ENCODE results near the gene PTPN6.
A peak's percentile ranks its signal among the peaks of the same experiment; 100 is the strongest.

PTPN6 gene

DNA sequence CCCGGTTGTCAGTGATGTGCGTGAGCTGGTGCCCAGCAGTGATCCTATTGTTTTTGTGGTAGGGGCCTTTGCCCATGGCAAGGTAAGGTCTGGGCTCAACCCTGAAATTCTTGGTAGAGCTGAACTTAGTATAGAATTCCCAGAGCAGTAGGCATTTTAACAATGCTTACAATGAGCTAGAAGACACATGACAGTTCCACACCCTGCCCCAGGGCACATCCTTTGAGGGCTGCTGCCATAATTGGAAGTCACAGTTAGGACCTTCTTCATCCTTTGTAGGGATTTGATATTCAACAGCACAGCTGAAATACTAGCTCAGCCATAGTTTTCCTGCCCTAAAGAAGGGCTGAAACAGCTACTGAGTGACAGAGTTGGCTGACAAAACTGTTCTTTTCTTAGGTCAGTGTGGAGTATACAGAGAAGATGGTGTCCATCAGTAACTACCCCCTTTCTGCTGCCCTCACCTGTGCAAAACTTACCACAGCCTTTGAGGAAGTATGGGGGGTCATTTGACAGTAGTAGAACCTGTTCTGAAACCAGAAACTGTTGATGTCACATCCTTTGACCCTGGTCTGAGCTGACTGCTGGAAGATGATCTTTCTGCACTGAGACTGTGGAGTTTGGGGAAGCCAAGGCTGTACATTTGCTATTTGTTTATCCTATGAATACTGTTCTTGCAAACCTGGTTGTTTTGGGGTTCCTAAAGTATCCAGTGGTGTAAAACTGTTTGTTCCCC, 24.3 kb downstream of the PTPN6 start:
- no peak for DNase-seq

DNA sequence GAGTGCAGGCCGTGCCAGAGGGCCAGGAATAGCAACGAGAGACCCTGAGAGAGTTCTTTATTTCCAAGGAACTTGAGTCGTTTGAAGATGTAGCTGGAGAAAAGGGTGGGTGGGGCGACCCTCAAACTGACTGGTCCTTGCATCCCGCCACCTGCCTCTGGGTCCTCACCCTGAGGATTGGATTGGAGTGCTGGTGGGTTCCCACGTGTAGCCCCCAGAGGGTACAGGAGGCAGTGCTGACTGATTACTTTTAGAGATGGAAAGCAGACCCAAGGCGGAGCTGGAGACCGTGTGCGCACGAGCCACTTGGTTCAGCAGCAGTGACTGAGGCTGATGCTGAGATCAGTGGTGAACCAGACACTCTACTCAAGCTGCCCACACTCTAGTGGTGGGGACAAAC, 26.5 kb downstream of the PTPN6 start:
- peak; percentile 55 for DNase-seq

DNA sequence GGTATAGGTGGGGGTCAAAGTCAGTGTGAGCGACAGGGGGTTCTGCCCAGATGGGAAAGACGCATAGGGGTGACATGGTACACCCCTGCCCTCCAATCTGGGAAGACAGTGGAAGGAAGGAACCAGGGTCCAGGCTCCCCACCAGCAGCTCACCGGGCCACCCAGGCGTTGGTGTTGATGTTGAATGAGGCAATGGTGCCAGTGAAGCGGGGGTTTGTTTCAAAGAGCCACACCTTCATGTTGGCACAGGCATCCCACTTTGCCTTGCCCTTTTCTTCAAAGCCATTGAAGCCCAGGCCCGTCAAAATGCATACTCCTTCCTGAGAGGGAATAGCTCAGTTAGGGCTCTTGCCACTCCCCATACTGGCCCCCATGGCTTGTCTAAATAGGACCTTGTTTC, 27.0 kb downstream of the PTPN6 start:
- DNase-seq: peak; percentile 38

DNA sequence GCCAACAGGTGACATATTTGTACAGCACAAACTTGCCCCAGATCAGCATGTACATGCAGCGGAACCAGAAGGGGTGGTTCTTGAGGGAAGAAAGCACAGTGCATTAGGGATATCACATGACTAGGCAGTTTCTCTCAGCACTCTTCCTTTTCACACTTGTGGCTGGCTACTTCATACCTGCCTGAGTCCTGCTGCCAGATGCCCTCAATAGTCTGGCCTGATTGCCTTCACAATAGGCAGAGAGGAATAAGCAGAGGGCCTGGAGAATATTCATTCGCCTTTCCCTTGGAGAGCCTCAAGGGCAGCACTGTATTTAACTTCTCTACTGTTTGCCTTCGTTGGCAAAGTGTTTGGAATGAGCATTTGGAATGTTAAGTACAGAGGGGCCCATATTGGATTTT, 27.5 kb downstream of the PTPN6 start:
- peak; percentile 36 for DNase-seq

DNA sequence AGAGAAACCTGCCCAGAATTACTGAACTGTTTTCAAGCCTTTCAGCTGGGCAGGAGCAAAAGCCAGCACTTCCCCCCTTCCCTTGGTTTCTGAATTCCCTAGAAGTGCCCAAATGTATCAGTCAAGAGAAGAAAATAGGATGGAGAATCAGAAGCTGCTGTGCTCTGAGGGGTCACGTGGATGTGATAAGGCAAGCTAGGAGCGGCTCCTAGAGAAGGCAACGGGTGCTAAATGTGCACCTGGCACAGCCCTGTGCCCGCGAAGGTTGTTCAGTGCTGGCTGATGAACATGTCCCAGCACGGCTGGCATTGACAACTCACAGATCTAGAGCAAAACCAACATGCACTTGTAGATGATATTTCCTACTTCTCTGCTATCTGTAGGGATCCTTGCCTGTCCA, 27.9 kb downstream of the PTPN6 start:
- DNase-seq: peak; percentile 39

DNA sequence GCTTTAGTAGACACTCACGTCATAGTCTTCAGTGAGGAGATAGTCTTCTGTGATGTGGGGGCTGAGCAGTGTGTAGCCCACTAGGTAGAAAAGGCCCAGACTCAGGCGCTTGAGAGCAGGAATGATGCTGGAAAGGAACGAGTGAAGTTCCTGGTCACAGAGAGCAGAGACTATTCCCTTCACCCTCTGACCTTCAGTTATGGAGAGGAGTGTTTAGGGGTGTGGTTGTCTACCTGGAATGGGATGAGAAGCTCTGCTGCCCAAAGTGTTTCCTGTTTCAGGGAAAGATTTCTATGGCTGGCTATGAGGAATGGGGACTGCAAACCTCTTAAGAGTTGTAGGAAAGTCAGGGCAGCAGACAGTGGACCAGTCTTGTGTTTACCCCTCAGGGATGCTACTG, 28.3 kb downstream of the PTPN6 start:
- DNase-seq: peak; percentile 42

DNA sequence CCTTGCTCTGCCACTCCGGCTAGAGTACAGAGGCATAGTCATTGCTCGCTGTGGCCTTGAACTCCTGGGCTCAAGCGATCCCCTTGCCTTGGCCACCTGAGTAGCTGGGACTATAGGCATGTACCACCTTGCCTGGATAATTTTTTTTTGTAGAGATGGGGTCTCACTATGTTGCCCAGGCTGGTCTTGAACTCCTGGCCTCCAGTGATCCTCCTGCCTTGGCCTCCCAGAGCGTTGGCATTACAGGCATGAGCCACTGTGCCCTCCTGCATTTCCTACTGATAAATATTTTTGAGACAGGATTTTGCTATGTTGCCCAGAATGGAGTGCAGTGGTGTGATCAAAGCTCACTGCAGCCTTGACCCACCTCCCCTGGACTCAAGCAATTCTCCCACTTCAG, 28.9 kb downstream of the PTPN6 start:
- no peak for DNase-seq

DNA sequence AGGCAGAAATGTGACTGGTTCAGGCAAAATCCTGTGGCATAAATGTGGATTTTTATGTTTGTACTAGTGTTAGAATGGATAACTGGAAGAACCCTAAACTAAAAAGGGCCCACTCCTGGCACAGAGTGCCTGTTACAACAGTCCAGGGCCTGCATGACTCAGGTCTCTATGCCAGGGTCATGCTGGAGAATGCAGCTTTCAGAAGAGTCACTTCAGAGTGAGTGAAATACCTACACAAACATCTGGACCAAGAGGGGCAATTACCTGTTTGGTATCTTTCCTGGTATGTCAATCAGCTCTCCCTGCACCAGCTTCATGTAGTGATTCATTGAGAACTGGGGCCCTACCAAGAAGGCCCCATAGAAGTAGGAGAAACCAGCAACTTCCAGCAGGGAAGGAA, 29.6 kb downstream of the PTPN6 start:
- DNase-seq: no peak

DNA sequence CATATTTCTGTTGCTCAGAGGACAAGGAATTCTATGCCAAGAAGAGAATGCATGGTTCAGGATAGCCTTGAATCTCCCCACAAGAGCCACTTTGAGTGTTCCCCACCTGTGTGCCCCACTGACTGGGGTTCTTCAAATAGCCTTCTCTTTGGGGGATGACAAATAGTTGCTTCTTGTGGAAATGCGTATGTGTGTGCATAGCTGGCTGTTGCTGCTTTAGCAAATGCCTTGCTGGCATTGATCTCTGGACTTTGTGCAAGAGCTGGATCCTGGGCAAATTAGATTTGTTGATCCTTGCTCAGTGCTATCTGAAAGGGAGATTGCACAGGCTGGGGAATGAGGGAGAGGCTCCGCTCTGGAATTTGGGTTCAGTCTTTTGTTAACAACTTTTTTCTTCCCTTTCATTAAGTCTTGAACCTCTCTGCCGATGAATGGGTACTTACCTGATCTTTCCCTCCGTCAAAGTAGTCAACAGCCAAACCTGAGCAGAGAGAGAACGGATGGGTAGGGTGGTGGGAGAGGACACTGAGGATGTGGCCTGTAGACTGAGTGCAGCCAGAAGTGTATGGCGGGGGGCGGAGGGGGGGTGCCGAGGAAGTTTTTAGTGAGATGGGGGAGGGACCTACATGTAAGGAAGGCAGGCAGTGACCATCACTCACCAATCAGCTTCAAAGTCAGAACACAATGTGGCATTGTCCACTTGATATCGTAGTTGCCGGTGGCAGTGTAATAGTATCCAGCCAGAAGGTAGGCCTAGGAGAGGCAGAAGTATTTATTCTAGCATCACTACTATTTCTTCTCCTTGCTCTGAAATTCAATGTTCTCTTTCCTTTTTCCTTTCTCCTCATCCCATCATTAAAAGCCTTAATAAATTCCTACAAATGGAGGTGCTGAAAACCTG, 30.2 kb downstream of the PTPN6 start:
- DNase-seq: no peak

DNA sequence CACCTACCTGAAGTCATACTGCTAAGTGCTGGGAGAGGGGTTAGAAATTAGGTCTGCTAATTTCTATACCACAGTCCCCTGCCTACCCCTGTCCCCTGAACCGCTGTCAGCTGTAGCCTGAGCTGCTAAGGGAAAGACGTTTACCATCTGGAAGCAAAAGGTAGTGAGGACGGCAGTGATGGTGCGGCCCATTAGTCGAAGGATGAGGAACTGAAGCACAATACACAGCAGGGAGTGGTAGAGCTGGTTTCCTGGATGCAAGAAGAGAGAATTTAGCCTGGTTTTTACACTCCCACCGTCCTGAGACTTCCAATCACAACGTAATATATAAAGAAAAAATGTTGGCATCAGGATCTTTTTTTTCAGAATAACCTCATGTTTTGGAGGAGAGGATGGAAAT, 31.4 kb downstream of the PTPN6 start:
- no peak for DNase-seq

DNA sequence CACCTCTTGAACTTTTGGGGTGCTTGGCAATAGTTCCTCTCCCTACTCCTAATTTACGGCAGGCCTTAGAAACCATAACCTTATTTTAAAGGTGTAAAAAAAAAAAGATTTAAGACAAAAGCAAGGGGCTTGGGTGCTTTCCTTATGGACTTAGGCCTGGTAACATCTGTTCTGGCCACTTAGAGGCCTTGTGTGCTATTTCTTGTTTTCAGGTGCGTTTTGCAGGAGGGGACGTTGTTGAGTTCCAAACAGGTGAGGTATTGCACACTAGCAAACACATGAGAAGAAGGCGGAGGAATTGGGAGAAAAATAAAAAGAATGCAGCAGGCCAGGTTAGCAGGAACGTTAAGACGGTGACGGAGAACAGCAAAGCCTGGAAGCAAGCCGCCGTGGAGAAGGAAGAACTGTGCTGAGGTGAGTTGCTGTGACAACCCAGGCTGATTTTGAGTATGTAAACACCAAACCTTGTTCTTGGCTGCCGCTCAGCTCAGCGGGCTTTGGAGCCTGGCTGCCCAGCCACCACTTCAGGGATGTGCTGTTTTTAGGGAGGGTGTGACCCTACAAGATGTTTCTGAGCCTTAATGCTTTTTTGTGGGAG, 36.9 kb downstream of the PTPN6 start:
- DNase-seq: no peak

DNA sequence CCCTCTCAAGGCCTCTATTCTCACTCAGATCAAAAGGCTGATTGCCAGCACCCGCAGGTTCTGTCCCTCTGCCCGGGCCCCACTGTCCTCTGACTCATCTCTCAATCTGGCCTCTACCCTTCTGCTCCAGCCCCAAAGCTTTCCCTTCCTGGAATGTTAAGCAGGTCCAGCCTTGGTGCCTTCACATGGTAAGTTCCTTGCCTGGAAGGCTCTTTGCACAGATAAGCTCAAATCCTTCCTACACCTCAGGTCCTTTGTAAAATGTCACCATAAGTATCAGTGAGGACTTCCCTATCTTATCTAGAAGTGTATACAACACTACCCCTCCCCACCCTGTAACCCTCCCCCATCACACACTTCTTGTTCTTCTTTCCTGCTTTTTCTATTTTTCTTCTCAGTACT, 44.9 kb downstream of the PTPN6 start:
- DNase-seq: no peak

DNA sequence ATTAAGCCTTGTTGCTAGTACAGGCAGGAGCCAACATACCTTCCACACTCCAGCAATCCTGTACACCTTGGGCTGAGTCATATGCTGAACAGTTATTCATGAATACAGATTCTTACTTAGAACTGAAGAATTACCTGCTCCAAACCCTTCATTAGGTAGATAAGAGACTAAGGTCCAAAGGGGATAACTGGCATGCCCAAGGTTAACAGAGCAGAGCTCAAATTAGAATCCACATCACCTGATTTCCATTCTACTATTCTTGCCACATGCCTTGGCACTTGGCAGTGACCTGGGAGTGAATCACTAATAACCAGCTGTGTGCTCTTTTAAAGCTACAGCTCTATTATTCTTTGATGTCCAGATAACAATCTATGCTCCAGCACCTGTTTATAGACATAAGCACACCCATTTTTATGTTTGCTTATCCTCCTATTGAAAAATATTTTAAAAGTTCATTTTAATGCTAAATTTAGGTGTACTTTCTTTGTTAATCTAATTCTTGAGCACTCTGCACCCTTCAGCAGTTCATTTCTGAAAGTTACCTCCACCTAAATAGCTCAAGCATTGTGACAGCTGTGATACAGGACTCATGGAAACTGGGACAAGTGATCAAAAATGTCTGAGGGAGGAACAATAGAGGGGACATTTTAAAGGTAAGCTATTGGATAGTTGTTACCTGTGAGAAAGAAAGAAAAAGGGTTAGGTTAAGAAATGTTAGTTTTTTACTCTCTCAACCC, 47.7 kb downstream of the PTPN6 start:
- DNase-seq: no peak

DNA sequence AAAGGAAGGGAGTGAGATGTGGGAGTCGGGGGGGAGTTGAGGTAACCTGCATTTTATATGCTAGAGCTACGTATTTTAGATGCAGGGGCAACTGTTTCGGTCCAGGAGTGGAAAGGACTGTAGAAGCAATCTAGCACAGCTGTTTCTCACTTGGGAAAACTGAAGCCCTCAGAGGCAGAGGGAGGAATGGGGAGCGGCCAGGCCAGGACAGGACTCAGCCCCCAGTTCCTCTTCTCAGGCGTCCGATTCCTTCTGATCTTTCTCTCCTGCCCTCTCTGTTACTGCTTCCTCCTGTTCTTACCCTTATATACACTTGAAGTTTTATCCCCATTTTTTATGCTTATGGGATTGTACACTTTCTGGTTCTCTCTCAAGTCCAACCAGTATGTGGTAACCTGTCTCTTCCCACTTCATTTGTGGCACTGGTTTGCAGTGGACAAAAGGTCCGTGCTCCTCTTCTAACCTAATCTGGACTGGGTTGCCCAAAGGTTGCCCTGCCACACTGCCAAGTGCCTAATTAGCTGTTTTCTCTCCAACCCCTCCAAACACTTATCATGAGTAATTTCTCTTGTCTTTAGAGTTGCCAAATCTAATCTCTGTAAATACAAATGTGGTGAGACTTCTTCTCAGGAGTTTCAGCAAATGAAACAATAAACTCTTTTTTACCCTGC, 50.9 kb downstream of the PTPN6 start:
- DNase-seq: no peak

DNA sequence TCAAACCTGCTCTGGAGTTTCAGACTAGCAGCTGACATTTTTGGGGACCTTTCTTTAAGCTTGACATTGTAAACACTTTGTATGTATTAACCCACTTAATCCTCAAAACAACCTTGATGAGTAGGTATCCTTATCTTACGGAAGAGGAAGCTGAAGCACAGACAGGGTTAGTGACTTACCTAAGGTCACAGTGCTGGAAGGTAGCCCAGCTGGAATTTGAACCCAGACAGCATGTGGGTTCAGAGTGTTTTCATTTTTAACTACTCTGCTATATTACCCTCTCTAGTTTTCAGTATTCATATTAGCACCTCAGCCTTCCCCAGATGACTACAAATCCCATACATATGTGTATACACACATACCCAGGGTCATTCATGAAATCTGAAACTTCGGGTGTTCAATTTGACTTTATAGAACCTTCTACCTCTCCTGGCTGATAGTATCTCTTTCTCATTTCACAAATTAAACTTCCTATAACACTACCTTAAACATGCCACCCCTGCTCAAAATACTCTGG, 53.2 kb downstream of the PTPN6 start:
- no peak for DNase-seq

DNA sequence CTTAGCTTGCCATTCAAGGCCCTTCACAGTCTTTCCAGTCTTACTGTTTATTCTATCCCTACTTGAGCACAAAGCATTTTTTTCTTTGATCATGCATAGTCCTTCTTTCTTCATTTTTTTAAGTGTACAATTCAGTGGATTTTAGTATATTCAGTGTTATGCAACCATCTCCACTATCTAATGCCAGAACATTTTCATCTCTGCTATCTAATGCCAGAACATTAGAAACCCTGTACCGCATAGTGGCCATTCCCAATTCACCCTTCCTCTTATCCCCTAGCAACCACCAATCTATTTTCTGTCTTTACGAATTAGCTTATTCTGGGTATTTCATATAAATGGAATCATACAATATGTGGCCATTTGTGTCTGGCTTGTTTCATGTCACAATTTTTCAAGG, 53.7 kb downstream of the PTPN6 start:
- DNase-seq: no peak

DNA sequence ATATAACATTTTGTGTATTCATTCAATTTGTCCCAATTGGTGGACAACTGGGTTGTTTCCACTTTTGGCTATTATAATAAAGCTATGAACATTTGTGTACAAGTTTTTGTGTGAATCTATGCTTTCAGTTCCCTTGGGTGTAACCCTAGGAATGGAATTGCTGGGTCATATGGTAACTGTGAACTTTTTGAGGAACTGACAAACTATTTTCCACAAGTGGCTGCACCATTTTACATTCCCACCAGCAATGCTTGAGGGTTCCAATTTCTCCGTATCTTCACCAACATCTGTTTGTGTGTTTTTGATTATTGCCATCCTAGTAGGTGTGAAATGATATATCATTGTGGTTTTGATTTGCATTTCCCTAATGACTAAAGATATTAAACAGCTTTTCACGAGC, 54.2 kb downstream of the PTPN6 start:
- DNase-seq: no peak

DNA sequence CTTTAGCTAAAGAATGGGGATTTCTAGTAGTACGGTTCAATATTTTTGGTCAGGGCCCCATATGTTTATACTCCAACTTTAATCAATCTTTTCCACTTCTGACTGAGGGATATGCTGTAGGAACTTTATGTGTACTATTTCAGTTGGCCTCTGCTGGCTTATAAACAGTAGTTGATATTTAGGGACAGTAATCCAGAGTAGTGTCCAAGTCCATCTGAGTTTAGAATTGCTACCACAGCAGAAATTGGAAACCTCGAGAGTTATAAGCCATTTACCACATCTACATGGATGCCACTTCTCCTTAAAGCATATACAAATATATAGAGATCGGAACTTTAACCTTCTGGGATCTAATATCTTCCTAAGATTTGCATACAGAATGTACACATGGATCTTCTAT, 55.5 kb downstream of the PTPN6 start:
- no peak for DNase-seq

DNA sequence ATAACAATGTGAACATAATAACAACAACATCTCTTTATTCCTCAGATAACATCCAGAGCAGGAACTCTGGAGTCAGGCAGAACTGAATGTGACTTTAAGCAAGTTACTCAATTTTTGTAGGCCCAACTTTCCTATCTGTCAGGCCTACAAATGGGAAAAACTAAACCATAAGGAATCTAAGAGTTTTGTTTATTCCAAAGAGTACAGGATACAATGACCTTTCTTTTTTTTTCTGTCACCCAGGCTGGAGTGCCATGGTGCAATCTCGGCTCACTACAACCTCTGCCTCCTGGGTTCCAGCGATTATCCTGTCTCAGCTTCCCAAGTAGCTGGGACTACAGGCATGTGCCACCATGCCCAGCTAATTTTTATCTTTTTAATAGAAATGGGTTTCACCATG, 57.7 kb downstream of the PTPN6 start:
- no peak for DNase-seq

DNA sequence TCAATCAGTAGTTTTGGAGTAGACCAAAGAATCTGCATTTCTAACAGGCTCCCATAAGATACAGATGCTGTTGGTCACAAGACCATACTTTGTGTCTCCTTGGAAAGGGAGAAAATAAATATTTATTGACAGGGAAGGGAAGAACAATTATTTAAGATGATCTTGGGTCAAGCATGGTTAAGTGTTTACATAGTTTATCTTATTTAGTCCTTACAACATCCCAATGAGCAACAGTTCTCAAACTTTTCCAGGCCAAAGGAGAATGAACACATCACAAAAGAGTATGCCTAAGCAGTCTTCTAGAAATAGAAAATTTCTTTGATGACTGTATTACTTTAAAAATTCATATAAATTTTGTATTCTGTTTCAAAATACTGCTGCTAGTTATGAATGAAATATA, 58.4 kb downstream of the PTPN6 start:
- no peak for DNase-seq

Data from activated effector memory CD4-positive, alpha-beta T cell treated with anti-CD3 and anti-CD28 coated beads, Interleukin-2, amount 50 U/mL, for 16 hours (primary cell).